ENCODE data around the gene REN.

Gene REN

GRCh38 chr1:204106825-204107224 lies 59.3 kb downstream of the REN start:
- TF ChIP-seq, protein P1, sequence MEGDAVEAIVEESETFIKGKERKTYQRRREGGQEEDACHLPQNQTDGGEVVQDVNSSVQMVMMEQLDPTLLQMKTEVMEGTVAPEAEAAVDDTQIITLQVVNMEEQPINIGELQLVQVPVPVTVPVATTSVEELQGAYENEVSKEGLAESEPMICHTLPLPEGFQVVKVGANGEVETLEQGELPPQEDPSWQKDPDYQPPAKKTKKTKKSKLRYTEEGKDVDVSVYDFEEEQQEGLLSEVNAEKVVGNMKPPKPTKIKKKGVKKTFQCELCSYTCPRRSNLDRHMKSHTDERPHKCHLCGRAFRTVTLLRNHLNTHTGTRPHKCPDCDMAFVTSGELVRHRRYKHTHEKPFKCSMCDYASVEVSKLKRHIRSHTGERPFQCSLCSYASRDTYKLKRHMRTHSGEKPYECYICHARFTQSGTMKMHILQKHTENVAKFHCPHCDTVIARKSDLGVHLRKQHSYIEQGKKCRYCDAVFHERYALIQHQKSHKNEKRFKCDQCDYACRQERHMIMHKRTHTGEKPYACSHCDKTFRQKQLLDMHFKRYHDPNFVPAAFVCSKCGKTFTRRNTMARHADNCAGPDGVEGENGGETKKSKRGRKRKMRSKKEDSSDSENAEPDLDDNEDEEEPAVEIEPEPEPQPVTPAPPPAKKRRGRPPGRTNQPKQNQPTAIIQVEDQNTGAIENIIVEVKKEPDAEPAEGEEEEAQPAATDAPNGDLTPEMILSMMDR (IDR thresholded peaks at IDR 0.05; ENCODE audit: extremely low read depth, missing control alignments): no peak
- no peak for DNase-seq (ENCODE audit: low spot score)

GRCh38 chr1:204105131-204105515 lies 61.0 kb downstream of the REN start:
- DNase-seq (ENCODE audit: low spot score): no peak

More at GRCh38 chr1:204105131-204105515, 61.0 kb downstream of the REN start:
- TF ChIP-seq, protein P1 (IDR thresholded peaks at IDR 0.05; ENCODE audit: extremely low read depth, missing control alignments): no peak
